Neural cell (in vitro differentiated cells): ENCODE data around the gene HAO1. TPM values are rescaled to one million over a fixed set of nuclear protein-coding genes. Genes with fewer than 3 reads are reported as not detected.

Experiments used
- H2AFZ ChIP-seq: fragments of 200-600, 300-800 bp; sonication (generic), shearing (Covaris generic); 2 replicates; pipeline ENCODE4 v1.6.0; 2014; ENCODE audit warnings: low read depth, mild to moderate bottlenecking, antibody characterized with exemption, low read length, moderate library complexity
- H3F3A ChIP-seq: fragments of 200-600 bp; shearing (Covaris generic); 2 replicates; pipeline ENCODE4 v1.6.1; 2016; ENCODE audit warnings: mild to moderate bottlenecking, moderate library complexity, mixed read lengths, antibody characterized with exemption, low read length; ENCODE audit not compliant: insufficient read depth, poor library complexity, severe bottlenecking
- H3K27ac ChIP-seq: fragments of 200-600, 300-800 bp; sonication (generic), shearing (Covaris generic); 2 replicates; pipeline ENCODE4 v1.5.1; 2014; ENCODE audit warnings: mild to moderate bottlenecking, low read length, moderate library complexity
- H3K27me3 ChIP-seq: fragments of 300-800, 200-600 bp; sonication (generic), shearing (Covaris generic); 2 replicates; pipeline ENCODE4 v1.6.0; 2014; ENCODE audit warnings: mild to moderate bottlenecking, low read depth, low read length, moderate library complexity; ENCODE audit not compliant: insufficient read depth
- H3K36me3 ChIP-seq: fragments of 300-800, 200-600 bp; sonication (generic), shearing (Covaris generic); 2 replicates; pipeline ENCODE4 v1.5.1; 2014; ENCODE audit warnings: mild to moderate bottlenecking, antibody characterized with exemption, low read length, moderate library complexity; ENCODE audit not compliant: insufficient read depth
- H3K4me2 ChIP-seq: fragments of 300-800, 200-600 bp; sonication (generic), shearing (Covaris generic); 2 replicates; pipeline ENCODE4 v1.6.0; 2014; ENCODE audit warnings: mild to moderate bottlenecking, low read length
- H3K4me3 ChIP-seq: fragments of 300-800, 200-600 bp; sonication (generic), shearing (Covaris generic); 2 replicates; pipeline ENCODE4 v1.5.1; 2014; ENCODE audit warnings: mild to moderate bottlenecking, low read length, moderate library complexity
- H3K79me2 ChIP-seq: fragments of 200-600 bp; shearing (Covaris generic); replicated peaks from 2 replicates; pipeline ENCODE4 v1.6.0; 2014; ENCODE audit warnings: mild to moderate bottlenecking, low read length, moderate library complexity; ENCODE audit not compliant: insufficient read depth
- H3K9ac ChIP-seq: fragments of 300-800, 200-600 bp; sonication (generic), shearing (Covaris generic); 2 replicates; pipeline ENCODE4 v1.6.1; 2016; ENCODE audit warnings: mild to moderate bottlenecking, low read length, mixed read lengths
- H3K9me2 ChIP-seq: fragments of 200-600 bp; shearing (Covaris generic); 2 replicates; pipeline ENCODE4 v1.6.1; 2016; ENCODE audit warnings: mild to moderate bottlenecking, low read length, mixed read lengths; ENCODE audit not compliant: insufficient read depth
- H3K9me3 ChIP-seq: fragments of 200-600, 300-800 bp; sonication (generic), shearing (Covaris generic); 2 replicates; pipeline ENCODE4 v1.6.1; 2016; ENCODE audit warnings: mild to moderate bottlenecking, mixed run types, low read length, moderate library complexity, mixed read lengths
- H4K20me1 ChIP-seq: fragments of 200-600 bp; shearing (Covaris generic); 2 replicates; pipeline ENCODE4 v1.6.1; 2016; ENCODE audit warnings: mild to moderate bottlenecking, mixed run types; ENCODE audit not compliant: insufficient read depth
- EP300 ChIP-seq: fragments of 450-650 bp; conservative IDR thresholded peaks from 2 replicates; pipeline ENCODE4 v1.6.1; 2014; ENCODE audit warnings: antibody characterized with exemption, mild to moderate bottlenecking, moderate library complexity; ENCODE audit not compliant: poor library complexity, severe bottlenecking
- EZH2 ChIP-seq: fragments of 200-600, 300-800 bp; shearing (Covaris generic), sonication (generic); IDR thresholded peaks from 2 replicates; pipeline ENCODE4 v1.6.1; 2014; ENCODE audit warnings: antibody characterized with exemption, low read length, borderline replicate concordance, mild to moderate bottlenecking; ENCODE audit not compliant: insufficient read depth, poor library complexity, severe bottlenecking
- MXI1 ChIP-seq: fragments of 450-650 bp; conservative IDR thresholded peaks from 2 replicates; pipeline ENCODE4 v1.6.1; 2014; ENCODE audit warnings: antibody characterized with exemption, mild to moderate bottlenecking; ENCODE audit not compliant: poor library complexity, severe bottlenecking
- POLR2AphosphoS5 ChIP-seq: IDR thresholded peaks from 2 replicates; pipeline ENCODE4 v1.6.1; 2012
- RAD21 ChIP-seq: fragments of 450-650 bp; conservative IDR thresholded peaks from 2 replicates; pipeline ENCODE4 v1.6.1; 2014; ENCODE audit warnings: antibody characterized with exemption, mild to moderate bottlenecking, moderate library complexity
- SMC3 ChIP-seq: fragments of 450-650 bp; conservative IDR thresholded peaks from 2 replicates; pipeline ENCODE4 v1.6.1; 2014; ENCODE audit warnings: antibody characterized with exemption, mild to moderate bottlenecking, moderate library complexity; ENCODE audit not compliant: poor library complexity
- TAF1 ChIP-seq: IDR thresholded peaks from 2 replicates; pipeline ENCODE4 v1.6.1; 2012; ENCODE audit warnings: low read depth
- polyA plus RNA-seq: library from polyadenylated mRNA; depleted of rRNA; stranded (reverse); fragments of >200 nt; gene quantifications from 2 replicates; pipeline ENCODE4 v1.2.3, GENCODE V29; 2014
- TF ChIP-seq, protein P1 (sequence below): fragments of 450-650 bp; IDR thresholded peaks from 2 replicates; pipeline ENCODE4 v1.5.1; 2014; ENCODE audit warnings: antibody characterized with exemption, mild to moderate bottlenecking, moderate library complexity; ENCODE audit not compliant: poor library complexity, severe bottlenecking
- TF ChIP-seq, protein P2 (sequence below): IDR thresholded peaks from 2 replicates; pipeline ENCODE4 v1.6.1; 2012; ENCODE audit warnings: borderline replicate concordance

HAO1 gene
- polyA plus RNA-seq, 1 donor from 2014 or later, result not detected

DNA sequence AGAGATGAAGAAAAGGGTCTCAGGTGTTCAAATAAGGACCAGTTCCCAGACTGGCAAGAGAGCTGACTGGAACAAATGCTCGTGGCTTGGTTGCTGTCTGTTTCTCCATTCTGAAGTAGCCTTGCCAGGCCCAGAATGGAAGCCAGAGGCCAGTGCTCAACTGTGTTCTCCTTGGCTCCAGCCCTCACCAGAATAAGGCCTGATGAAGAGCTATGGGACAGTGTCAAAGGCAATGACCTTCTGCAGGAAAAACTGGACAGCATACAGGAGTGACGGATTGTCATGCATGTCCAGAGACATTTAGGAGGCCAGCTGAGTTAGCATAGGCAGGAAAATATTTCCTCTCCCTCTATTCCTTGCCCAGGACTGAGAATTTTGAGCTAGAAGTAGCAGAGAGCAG lies 72.2 kb downstream of the HAO1 start:
- Histone ChIP-seq H3F3A (no peaks in the 10 kb centered on the region), H3K4me3 (no peak overlapping the region), H2AFZ (no peak overlapping the region), H3K9ac (no peak overlapping the region), H3K27me3 (no peaks in the 10 kb centered on the region), H3K36me3 (no peaks in the 10 kb centered on the region), H3K9me3 (no peaks in the 10 kb centered on the region), H4K20me1 (no peaks in the 10 kb centered on the region), H3K4me2 (no peak overlapping the region), H3K79me2 (no peaks in the 10 kb centered on the region), H3K9me2 (no peaks in the 10 kb centered on the region), H3K27ac (no peak overlapping the region)
- TF ChIP-seq TAF1, result no peak
- TF ChIP-seq EP300, result no peak
- no peak for TF ChIP-seq POLR2AphosphoS5
- TF ChIP-seq, protein P1, sequence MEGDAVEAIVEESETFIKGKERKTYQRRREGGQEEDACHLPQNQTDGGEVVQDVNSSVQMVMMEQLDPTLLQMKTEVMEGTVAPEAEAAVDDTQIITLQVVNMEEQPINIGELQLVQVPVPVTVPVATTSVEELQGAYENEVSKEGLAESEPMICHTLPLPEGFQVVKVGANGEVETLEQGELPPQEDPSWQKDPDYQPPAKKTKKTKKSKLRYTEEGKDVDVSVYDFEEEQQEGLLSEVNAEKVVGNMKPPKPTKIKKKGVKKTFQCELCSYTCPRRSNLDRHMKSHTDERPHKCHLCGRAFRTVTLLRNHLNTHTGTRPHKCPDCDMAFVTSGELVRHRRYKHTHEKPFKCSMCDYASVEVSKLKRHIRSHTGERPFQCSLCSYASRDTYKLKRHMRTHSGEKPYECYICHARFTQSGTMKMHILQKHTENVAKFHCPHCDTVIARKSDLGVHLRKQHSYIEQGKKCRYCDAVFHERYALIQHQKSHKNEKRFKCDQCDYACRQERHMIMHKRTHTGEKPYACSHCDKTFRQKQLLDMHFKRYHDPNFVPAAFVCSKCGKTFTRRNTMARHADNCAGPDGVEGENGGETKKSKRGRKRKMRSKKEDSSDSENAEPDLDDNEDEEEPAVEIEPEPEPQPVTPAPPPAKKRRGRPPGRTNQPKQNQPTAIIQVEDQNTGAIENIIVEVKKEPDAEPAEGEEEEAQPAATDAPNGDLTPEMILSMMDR, result no peak
- TF ChIP-seq MXI1, result no peak
- TF ChIP-seq, protein P2, sequence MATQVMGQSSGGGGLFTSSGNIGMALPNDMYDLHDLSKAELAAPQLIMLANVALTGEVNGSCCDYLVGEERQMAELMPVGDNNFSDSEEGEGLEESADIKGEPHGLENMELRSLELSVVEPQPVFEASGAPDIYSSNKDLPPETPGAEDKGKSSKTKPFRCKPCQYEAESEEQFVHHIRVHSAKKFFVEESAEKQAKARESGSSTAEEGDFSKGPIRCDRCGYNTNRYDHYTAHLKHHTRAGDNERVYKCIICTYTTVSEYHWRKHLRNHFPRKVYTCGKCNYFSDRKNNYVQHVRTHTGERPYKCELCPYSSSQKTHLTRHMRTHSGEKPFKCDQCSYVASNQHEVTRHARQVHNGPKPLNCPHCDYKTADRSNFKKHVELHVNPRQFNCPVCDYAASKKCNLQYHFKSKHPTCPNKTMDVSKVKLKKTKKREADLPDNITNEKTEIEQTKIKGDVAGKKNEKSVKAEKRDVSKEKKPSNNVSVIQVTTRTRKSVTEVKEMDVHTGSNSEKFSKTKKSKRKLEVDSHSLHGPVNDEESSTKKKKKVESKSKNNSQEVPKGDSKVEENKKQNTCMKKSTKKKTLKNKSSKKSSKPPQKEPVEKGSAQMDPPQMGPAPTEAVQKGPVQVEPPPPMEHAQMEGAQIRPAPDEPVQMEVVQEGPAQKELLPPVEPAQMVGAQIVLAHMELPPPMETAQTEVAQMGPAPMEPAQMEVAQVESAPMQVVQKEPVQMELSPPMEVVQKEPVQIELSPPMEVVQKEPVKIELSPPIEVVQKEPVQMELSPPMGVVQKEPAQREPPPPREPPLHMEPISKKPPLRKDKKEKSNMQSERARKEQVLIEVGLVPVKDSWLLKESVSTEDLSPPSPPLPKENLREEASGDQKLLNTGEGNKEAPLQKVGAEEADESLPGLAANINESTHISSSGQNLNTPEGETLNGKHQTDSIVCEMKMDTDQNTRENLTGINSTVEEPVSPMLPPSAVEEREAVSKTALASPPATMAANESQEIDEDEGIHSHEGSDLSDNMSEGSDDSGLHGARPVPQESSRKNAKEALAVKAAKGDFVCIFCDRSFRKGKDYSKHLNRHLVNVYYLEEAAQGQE, result no peak
- no peak for TF ChIP-seq RAD21
- TF ChIP-seq SMC3, result no peak
- no peak for TF ChIP-seq EZH2

DNA sequence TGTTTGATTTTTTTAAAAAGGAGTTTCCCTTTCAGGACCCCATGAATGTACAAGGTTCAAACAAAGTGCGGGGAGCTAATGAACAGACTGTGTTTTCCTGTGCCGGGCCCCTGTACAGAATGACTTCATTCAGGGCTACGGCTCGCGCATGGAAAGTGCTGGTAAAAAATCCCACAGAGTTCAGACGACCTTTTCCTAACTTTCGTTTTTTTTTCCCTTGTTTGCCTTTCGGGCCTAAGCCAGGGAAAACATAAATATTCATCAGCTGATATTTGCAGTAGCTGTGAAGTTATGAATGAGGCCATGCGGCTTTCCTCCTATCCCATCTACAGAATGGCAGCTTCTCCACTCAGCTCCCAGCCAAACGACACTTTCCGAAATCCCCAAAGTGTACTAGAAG lies 74.0 kb downstream of the HAO1 start:
- Histone ChIP-seq H3K36me3 (no peaks in the 10 kb centered on the region), H3K27me3 (no peaks in the 10 kb centered on the region), H3K9ac (no peak overlapping the region), H3K9me2 (no peaks in the 10 kb centered on the region), H3K4me3 (no peak overlapping the region), H3K27ac (no peak overlapping the region), H3K9me3 (no peaks in the 10 kb centered on the region), H2AFZ (no peak overlapping the region), H3K4me2 (no peak overlapping the region), H4K20me1 (no peaks in the 10 kb centered on the region), H3F3A (no peaks in the 10 kb centered on the region), H3K79me2 (no peaks in the 10 kb centered on the region)
- TF ChIP-seq, protein P1, result no peak
- TF ChIP-seq RAD21 (no peak), EZH2 (no peak), EP300 (no peak), SMC3 (no peak), TAF1 (no peak), MXI1 (no peak), POLR2AphosphoS5 (no peak)
- TF ChIP-seq, protein P2, result no peak
